Glomerular endothelial cell (primary cell): ENCODE measurements around the gene SNRNP70. TPM values are rescaled to one million over a fixed set of nuclear protein-coding genes. Genes with fewer than 3 reads are reported as not detected.
"Not testable (repeated sequence)": the region's sequence is repeated elsewhere in the genome, so short reads cannot be mapped to it uniquely, and the experiment has no call there.

Source experiments
- DNase-seq: peaks from one replicate; pipeline ENCODE4 v3.0.0-alpha.2; 2011; ENCODE audit warnings: low read depth, low spot score; ENCODE audit errors: extremely low read depth
- total RNA-seq: library from RNA; depleted of rRNA; stranded (reverse); fragments of >200 nt; gene quantifications from 2 replicates; pipeline ENCODE4 v1.2.3, GENCODE V29; 2015

SNRNP70 gene
- total RNA-seq, 1 donor from 2014 or later, result 289 TPM

DNA sequence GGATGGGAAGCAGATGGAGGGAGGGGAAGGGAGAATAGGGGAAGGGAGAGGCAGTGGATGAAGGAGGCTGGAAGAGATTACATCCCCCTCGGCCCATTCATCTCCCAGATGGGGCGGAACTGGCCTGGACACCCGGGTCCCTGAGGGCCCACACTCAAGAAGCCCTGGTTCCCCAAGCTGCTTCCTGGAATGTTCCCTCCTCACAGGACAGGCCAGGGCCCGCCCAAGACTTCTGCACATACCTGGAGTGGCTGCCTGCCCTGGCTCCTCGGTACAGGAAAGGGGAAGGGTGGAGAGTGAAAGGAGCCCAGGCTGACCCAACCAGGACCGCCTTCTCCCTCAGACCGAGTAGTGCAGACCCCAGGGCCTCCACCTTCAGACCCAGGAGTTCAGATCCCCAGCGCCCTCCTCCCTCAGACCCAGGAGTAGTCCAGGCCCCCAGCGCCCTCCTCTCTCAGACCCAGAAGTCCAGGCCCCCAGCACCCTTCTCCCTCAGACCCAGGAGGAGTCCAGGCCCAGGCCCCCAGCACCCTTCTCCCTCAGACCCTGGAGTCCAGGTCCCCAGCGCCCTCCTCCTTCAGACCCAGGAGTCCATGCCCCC, 21.1 kb upstream of the SNRNP70 start:
- no peak for DNase-seq

DNA sequence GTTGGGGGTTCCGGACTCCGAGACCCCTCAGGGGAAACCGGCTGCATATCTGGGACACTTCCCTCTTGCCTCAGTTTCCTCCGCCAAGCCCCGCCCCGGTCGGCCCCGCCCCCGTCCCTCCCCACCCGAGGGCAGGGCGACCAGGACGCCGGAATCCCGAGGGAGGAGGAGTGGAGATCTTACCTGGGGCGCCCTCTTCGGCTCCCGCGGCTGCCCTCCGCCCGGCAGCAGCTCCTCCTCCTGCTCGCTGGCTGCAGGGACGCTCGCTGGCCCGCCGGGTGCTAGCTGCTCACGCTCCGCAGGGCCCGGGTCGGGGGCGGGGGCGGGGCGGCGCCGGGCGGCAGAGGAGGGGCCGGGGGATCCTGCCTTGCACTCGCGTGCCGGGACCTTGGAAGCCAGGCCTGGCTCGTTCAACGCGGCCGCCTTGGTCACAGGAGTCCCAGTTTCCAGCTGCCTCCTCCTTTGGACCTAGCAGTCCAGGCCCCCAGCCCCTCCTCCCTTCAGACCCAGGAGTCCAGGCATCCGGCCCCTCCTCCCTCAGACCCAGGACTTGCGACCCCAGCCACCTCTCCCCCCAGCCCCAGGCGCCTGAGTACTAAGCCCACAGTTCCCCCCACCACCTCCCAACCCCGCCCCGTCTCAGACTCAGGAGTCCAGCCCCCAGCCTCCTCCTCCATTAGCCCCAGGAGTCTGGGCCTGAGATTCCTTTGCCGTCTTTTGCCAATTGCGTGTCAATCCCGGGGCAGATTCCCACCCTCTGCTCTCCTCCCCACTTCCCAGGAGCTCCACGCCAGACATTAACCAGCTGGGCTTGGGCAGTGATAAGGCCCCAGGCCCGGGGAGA, 20.3 kb upstream of the SNRNP70 start, which contains the start of gene NTF4:
NTF4 (minus strand) TSS at position 51 of the 844 bp plus-strand sequence. CDS start 2,821 bp downstream, outside the sequence.
- DNase-seq, result no peak

DNA sequence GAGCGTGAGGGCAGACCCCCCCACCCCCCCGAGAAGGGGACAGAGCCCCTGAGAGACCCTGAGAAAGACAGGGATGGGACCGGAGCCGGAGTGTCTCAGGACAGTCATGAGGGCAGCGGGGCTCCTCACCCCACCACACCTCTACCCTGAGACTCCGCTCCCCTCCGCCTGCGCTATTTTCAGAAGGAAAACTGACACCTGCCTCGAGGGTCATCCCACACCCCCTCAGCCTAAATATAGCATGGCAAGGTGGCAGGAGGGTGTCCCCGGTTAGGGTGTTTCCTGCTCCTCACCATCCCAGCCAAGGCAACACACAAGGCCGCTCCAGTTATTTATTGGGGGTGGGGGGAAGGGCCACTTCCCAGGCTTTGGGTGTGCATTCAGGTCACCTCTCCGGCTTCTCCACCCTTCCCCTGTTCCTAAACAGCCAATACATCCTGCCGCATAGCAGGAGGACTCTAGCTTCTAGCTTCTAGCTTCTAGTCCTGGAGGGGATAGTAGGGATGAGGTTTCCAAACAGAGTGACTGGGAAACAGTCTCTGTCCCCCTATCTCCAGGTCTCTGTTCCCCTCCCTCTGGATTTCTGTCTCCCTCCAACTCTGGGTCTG, 19.2 kb upstream of the SNRNP70 start:
- no peak for DNase-seq

DNA sequence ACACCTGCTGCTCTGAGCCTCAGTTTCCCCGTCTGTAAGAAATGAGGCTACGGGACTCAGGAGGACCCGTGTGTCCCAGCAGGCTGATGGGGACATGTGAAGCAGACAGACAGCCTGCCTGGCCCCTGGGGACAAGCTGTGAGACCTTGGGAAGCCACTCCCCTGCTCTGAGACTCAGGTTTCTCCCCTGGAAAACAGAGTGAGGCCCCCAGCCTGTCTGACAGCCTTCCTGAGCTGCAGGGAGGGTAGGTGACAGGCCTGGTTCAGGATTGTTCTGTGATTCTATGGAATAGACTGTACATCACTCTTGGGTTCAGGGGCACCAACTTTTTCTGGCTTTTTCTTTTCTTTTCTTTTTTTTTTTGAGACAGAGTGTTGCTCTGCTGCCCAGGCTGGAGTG, 17.7 kb upstream of the SNRNP70 start:
- no peak for DNase-seq

DNA sequence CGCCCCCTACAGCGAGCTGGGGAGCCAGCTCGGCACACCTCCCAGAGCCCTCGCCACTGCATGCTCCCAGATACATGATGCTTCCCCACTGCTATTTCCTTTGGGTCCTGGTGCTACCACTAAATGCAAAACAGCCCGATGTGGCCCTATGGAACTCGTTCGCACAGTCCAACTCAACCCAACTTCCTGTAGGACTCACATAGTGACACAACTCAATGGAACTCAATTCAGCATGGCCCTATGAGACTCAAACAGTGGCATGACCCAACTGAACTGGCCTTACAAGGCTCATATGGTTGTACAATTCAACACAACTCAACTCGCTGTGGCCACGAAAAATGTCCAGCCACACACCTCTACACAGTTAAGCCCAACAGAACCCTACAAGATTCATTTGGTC, 16.2 kb upstream of the SNRNP70 start:
- DNase-seq, result no peak

DNA sequence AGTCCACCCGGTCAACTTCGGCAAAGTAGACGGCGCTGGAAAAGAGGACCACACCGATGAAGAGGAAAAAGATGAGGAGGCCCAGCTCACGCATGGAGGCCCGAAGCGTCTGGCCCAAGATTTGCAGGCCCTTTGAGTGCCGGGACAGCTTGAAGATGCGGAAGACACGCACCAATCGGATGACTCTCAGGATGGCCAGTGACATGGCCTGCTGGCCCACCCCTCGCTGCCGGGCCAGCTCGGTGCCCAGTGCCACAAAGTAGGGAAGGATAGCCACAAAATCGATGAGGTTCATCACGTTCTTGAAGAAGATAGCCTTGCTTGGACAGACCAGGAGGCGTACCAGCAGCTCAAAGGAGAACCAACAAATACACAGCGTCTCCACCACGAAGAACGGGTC, 14.8 kb upstream of the SNRNP70 start:
- no peak for DNase-seq

DNA sequence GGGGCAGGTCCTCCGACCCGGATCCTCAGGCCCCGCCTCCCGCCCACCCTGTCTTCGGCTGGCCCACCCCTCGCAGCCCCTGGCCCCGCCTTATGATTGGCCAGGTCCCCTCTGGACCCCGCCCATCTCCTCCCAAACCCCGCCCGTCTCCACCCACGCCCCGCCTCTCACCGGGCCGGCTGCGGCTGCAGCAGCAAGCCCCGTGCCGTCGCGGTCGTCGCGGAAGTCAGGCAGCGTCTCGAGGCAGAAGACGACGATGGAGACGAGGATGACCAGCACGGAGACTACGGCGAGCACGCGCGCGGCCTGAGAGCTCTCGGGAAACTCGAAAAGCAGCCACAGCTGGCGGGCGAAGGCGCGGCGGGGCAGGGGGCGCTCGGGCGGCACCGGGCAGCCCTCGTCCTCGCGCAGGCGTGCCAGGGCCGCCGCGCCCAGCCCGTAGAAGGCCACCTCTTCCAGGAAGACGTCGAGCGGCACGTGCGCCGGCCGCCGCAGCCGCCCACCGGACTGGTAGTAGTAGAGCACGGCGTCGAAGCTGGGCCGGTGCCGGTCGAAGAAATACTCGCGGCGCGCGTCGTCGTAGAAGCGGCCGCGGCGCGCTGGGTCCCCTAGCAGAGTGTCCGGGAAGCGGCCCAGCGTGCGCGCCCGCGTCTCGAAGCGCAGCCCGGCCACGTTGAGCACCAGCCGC, 13.2 kb upstream of the SNRNP70 start:
- no peak for DNase-seq

DNA sequence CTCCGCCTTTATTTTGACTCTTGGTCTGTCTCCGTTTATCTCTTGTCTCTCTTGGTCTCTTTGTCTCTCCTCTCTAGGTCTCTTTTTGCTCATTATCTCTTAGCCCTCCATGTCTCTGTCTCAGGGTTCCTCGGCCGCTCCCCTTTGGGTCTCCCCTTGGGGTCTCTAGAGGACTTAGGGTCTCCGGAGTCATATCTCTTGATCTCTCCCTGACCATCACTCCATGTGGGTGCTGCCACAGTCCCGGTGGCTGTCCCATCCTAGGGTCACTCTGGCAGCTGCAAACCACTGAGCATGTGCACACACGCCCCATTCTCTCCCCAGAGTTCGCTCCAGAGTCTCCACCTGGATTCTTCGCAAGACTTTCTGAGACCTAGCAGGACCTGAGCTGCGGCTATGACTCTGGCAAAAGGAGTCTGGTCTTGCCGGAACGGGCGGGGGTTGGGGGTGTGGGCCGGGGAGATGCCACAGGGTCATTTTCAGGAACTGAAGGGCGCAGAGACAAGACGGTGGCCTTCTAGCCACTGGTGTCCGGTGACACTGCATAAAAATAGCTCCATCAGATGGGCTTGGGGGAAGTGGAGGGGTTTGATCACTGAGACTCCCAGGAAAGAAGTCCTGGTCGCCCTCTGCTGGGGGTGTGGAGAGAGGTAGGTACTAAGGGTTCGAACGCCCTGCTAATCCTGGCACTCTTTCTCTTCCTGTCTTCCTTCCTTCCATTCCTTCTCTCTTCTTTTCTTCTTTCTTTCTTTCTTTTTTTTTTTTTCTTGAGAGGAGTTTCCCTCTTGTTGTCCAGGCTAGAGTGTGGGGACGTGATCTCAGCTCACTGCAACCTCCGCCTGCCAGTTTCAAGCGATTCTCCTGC, 11.5 kb upstream of the SNRNP70 start:
- DNase-seq, result no peak

DNA sequence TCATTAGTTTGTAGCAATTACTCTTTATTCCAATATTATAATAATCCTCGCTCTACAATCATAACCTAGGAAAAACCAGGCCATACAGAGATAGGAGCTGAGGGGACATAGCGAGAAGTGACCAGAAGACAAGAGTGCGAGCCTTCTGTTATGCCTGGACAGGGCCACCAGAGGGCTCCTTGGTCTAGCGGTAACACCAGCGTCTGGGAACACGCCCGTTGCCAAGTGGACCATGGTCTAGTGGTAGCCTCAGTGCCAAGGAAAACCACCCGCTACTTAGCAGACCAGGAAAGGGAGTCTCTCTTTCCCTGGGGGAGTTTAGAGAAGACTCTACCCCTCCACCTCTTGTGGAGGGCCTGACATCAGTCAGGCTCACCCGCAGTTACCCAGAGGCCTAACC, 10.4 kb upstream of the SNRNP70 start:
- not testable (repeated sequence) for DNase-seq

DNA sequence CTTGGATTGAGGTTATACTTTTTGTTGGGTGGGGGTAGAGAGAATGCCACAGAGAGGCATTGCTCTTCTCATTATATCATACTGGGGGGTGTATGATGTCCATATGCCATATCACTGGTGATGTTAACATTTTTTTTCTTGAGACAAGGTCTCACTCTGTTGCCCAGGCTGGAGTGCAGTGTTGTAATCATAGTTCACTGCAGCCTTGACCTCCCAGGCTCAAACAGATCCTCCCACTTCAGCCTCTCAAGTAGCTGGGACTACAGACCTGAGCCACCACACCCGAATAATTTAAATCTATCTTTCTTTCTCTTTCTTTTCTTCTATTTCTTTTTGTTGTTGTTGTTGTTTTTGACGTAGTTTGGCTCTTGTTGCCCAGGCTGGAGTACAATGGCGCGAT, 4.9 kb upstream of the SNRNP70 start:
- no peak for DNase-seq

DNA sequence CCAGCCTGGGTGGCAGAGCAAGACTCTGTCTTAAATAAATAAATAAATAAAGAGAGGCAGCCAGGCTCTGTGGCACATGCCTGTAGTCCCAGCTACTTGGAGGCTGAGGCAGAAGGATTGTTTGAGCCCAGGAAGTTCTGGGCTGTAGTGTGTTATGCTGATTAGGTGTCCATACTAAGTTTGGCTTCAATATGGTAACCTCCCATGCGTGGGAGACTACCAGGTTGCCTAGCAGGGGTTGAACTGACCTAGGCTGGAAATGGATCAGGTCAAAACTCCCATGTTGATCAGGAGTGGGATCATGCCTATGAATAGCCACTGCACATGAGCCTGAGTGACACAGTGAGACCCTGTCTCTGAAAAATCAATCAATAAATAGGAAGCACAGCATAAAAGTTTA, 4.0 kb upstream of the SNRNP70 start:
- DNase-seq, result no peak

DNA sequence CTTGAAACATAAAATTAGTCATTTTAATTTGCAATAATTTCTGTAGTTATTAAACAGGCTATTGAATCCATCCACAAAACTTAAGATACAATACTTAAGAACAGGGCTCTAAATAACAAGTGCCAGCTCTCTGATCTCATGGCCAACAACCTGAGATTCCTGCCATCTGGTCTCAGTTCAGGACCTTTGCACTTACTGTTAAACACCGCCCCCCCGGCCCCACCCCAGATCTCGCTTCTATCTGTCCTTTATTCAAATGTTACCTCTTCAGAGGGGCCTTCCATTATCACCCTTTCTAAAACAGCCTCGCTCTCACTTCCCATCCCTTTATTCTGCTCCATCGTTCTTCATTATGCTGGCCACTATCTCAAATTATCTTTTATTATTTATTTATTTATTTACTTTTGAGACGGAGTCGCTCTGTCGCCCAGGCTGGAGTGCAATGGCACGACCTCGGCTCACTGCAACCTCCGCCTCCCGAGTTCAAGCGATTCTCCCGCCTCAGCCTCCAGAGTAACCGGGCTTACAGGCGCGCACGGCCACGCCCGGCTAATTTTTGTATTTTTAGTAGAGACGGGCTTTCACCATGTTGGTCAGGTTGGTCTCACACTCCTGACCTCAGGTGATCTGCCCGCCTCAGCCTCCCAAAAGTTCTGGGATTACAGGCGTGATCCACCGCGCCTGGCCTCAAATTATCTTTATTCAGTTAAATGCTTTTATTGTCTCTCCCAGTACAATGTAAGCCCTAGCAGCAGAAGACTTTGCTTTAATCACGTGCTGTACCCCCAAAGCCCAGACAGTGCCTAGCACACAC, 838 bp upstream of the SNRNP70 start:
- DNase-seq, result no peak

DNA sequence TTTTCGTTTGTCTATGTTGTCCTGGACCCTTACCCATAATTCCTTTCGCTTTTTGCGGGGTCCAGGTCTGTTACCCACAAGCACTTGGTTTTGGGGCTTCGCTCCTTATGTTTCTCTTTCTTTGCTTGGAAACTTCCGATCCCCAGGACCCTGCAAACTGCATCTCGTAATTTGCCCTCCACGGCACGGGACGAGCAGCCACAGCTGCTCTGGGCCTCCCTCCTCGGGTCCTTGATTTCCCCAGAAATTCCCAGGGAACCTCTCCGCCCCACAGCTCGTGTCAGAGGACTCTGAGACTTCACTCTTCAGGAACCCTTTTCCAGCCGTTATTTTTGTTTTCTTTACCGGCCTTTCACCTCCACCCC, 599 bp downstream of the SNRNP70 start:
- DNase-seq, result no peak

DNA sequence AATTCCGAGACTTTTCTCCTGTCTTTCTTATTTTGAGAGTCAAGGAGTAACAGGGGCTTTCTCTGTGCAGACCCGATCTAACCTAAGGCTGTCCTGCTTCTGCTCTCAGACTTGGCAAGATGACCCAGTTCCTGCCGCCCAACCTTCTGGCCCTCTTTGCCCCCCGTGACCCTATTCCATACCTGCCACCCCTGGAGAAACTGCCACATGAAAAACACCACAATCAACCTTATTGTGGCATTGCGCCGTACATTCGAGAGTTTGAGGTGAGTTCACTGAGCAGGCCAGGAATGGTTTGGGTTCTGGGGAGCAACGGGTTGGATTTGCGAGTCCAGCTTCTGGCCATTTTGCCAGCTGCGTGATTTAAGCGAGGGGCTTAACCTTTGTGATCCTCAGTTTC, 1.0 kb downstream of the SNRNP70 start:
- DNase-seq, result no peak

DNA sequence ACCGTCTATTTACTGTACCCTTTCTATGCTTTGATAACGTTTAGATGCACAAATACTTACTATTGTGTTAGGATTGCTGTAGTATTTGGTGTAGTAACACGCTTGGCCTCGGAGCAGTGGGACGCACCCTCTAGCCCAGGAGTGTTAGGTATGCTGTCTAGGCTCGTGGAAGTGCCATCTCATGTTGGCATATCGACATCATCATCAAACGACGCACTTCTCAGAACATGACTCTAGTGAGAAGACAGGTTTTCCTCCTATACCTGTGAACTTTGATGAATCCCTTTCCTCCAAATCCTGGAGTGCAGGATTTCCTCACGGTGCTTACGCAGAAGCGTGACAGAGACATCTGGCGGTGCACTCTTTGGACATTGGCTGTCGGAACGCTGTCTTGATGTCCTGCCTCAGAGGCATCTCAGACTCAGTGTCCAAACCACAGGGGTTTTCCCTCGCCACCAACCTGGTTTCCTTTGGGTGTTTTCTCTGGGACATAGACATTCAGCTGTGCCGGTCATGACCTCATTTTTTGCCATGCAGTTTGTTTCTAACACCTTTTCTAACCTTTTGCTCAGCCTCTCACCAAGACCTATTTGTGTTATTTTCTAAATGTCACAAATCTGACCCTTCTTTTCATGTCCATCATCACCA, 6.3 kb downstream of the SNRNP70 start:
- no peak for DNase-seq

DNA sequence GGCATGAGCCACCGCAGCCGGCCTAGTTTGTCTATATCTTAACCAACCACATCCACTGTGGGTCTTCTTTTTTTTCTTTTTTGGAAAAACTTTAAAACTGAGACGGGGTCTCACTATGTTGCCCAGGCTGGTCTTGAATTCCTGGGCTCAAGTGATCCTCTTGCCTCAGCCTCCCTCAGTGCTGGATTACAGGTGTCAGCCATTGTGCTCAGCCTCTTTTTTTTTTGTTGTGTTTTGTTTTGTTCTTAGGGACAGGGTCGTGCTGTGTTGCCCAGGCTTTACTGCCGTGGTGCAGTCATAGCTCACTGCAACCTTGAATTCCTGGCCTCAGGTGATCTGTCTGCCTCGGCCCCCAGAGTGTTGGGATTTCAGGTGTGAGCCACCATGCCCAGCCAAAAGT, 7.4 kb downstream of the SNRNP70 start:
- no peak for DNase-seq

DNA sequence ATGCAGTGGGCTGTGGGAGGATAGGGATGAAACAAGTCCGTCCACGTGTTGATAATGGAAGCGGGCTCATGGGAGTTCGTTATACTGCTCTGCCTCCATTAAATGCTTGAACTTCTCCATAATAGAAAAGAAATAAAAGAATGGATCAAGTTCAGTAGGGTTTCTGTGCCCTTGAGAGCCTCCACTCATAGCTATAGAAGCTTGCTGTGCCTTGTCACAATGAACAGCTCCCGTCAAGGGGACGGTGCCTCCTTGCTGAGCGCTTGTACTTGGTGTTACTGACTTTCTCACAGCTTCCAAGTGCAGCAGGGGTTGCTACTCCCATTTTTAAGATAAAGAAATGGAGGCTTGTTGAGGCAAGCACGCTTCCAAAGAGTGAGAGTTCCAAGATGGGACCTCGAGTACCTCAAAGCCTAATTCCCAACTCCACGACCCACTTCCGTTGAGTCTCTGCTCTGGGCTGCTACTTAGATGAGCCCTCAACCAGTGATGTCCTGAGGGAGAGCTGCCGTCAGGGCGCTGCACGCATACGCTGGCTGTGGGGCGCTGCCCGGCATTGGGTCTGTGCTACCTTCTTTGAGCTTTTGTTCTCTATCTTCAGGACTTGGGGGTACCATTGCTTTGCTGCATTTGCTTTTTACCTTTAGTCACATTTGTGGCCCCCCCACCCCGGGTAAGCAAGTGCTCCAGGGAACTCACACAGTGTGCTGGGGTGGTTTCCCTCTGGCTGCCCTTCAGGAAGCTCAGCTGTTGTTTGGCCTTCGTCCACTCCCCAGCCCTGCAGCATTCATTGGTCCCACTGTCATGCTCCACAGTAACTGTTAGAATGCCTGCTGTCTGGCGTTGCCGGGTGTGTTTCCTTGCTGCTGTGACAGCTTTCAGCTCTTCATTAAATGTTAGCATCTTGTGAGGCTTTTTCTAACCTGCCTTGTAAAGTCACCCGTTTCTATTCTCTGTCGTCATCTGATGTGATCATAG, 9.5 kb downstream of the SNRNP70 start:
- DNase-seq, result no peak
